ENCODE measurements around the gene GPR17. TPM values are rescaled to one million over a fixed set of nuclear protein-coding genes. Genes with fewer than 3 reads are reported as not detected.

GPR17 gene
- total RNA-seq, 2 donors from 2014 or later, result not detected

- no peak overlapping the region for H3K27ac Mint-ChIP-seq
- H3K4me1 Mint-ChIP-seq (ENCODE audit: low read depth in 2 of 2), result peaks cover 0 to 8% of the 10 kb centered on the region in 2 donors
- H3K4me3 Mint-ChIP-seq, result no peak overlapping the region
- DNase-seq (ENCODE audit: low spot score), result no peak
- H3K9me3 Mint-ChIP-seq, result no peaks in the 10 kb centered on the region
- no peaks in the 10 kb centered on the region for H3K27me3 Mint-ChIP-seq
- ATAC-seq, result no peak
- H3K36me3 Mint-ChIP-seq, result no peaks in the 10 kb centered on the region
Observed at GRCh38 chr2:127647242-127648190, 1.6 kb downstream of the GPR17 start.

DNA sequence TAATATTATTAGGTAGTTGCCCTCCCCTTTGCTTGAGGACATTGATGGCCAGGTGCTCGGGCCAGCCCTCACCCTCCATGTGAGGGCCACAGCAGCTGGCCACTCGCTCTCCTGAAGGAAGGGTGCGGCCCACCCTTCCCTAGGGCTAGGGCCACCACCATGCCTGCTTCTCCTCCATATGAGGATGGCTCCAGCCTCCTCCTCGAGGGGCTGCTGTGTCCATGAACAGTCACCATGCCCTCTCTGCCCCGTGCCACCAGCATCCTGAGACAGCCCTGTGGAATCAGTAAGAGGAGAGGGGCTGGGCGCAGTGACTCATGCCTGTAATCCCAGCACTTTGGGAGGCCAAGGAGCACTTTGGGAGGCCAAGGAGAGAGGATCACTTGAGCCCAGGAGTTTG lies 2.4 kb downstream of the GPR17 start:
- H3K27ac Mint-ChIP-seq, result no peak overlapping the region
- no peak overlapping the region for H3K4me3 Mint-ChIP-seq
- no peaks in the 10 kb centered on the region for H3K27me3 Mint-ChIP-seq
- no peaks in the 10 kb centered on the region for H3K9me3 Mint-ChIP-seq
- DNase-seq (ENCODE audit: low spot score) (no peak), ATAC-seq (no peak)
- peaks cover 0 to 8% of the 10 kb centered on the region in 2 donors for H3K4me1 Mint-ChIP-seq (ENCODE audit: low read depth in 2 of 2)
- H3K36me3 Mint-ChIP-seq, result no peaks in the 10 kb centered on the region

- no peaks in the 10 kb centered on the region for H3K27me3 Mint-ChIP-seq
- peaks cover 0 to 6% of the 10 kb centered on the region in 2 donors for H3K4me1 Mint-ChIP-seq (ENCODE audit: low read depth in 2 of 2)
- DNase-seq (ENCODE audit: low spot score) (no peak), ATAC-seq (no peak)
- no peak overlapping the region for H3K27ac Mint-ChIP-seq
- H3K9me3 Mint-ChIP-seq, result no peaks in the 10 kb centered on the region
- no peaks in the 10 kb centered on the region for H3K36me3 Mint-ChIP-seq
- no peak overlapping the region for H3K4me3 Mint-ChIP-seq
Observed at GRCh38 chr2:127649100-127649611, 3.2 kb downstream of the GPR17 start.

DNA sequence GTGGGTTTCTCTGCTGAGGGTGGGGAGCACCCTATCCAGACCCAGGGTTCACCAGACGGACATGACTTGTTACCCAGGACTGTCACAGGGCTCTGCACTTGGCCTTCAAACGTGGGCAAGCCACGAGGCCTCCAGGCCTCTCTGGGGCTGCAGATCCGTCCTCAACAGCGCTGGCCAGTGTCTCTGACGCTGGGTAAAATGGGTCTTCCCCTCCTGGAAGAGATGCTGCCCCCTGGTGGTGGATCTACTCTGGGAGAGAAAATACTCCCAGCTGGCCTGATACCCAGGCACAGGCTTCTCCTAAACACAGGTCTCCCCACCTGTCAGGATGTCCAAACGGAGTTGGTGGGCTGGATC lies 3.7 kb downstream of the GPR17 start:
- Mint-ChIP-seq H3K4me3 (no peak overlapping the region), H3K9me3 (no peaks in the 10 kb centered on the region), H3K27me3 (no peaks in the 10 kb centered on the region), H3K4me1 (ENCODE audit: low read depth in 2 of 2) (peaks cover 0 to 6% of the 10 kb centered on the region in 2 donors), H3K27ac (no peak overlapping the region), H3K36me3 (no peaks in the 10 kb centered on the region)
- peak; percentile 57 to 58 for ATAC-seq
- DNase-seq (ENCODE audit: low spot score), result peak; percentile 82

- no peak for DNase-seq (ENCODE audit: low spot score)
- H3K36me3 Mint-ChIP-seq, result no peaks in the 10 kb centered on the region
- no peaks in the 10 kb centered on the region for H3K27me3 Mint-ChIP-seq
- no peak overlapping the region for H3K27ac Mint-ChIP-seq
- no peak for ATAC-seq
- peaks cover 0 to 6% of the 10 kb centered on the region in 2 donors for H3K4me1 Mint-ChIP-seq (ENCODE audit: low read depth in 2 of 2)
- no peaks in the 10 kb centered on the region for H3K9me3 Mint-ChIP-seq
- no peak overlapping the region for H3K4me3 Mint-ChIP-seq
Observed at GRCh38 chr2:127650041-127650784, 4.3 kb downstream of the GPR17 start.

GRCh38 chr2:127650785-127651380 lies 4.9 kb downstream of the GPR17 start:
- Mint-ChIP-seq H3K27me3 (no peaks in the 10 kb centered on the region), H3K4me1 (ENCODE audit: low read depth in 2 of 2) (peaks cover 0 to 6% of the 10 kb centered on the region in 2 donors), H3K9me3 (no peaks in the 10 kb centered on the region), H3K36me3 (no peaks in the 10 kb centered on the region), H3K4me3 (no peak overlapping the region), H3K27ac (no peak overlapping the region)
- ATAC-seq (no peak), DNase-seq (ENCODE audit: low spot score) (no peak)

DNA sequence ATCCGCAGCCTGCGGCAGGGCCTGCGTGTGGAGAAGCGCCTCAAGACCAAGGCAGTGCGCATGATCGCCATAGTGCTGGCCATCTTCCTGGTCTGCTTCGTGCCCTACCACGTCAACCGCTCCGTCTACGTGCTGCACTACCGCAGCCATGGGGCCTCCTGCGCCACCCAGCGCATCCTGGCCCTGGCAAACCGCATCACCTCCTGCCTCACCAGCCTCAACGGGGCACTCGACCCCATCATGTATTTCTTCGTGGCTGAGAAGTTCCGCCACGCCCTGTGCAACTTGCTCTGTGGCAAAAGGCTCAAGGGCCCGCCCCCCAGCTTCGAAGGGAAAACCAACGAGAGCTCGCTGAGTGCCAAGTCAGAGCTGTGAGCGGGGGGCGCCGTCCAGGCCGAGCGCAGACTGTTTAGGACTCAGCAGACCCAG lies 5.4 kb downstream of the GPR17 start:
- no peak for ATAC-seq

DNA sequence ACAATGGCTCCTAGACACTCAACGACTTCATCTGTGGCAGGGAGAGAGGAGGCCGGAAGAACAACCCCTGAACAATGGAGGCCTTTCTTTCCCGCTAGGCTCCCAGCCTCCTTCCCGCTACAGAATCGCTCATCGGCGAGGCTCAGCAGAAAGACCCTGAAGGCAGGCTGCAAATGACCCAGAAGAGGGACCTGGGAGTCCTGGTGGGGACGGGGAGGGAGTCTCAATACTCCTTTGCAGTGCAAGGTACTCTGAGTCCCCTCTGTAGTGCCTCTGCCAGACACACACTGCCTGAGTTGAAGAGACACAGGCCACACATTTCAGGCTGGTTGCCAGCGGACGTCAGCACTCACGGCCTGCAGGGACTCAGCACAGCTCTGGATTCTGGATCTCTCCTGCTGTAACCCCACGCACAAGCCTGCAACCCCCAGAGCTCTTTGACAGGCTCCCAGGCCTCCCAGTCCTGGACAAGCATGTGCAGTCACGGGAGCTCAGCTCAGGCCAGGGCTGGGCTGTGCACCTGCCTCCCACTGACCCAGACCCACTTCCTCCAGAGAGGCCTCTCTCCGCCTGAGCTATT lies 6.1 kb downstream of the GPR17 start:
- no peak overlapping the region for H3K4me3 Mint-ChIP-seq
- DNase-seq (ENCODE audit: low spot score) (no peak), ATAC-seq (no peak)
- H3K27ac Mint-ChIP-seq, result no peak overlapping the region
- peaks cover 0 to 6% of the 10 kb centered on the region in 2 donors for H3K4me1 Mint-ChIP-seq (ENCODE audit: low read depth in 2 of 2)
- H3K27me3 Mint-ChIP-seq, result no peaks in the 10 kb centered on the region
- H3K9me3 Mint-ChIP-seq, result no peaks in the 10 kb centered on the region
- no peaks in the 10 kb centered on the region for H3K36me3 Mint-ChIP-seq

More for the DNA sequence above, 5.4 kb downstream of the GPR17 start:
- Mint-ChIP-seq H3K27ac (no peak overlapping the region), H3K36me3 (no peaks in the 10 kb centered on the region), H3K4me3 (no peak overlapping the region), H3K27me3 (no peaks in the 10 kb centered on the region), H3K4me1 (ENCODE audit: low read depth in 2 of 2) (peaks cover 0 to 6% of the 10 kb centered on the region in 2 donors), H3K9me3 (no peaks in the 10 kb centered on the region)
- no peak for DNase-seq (ENCODE audit: low spot score)

GRCh38 chr2:127652786-127653357 lies 6.9 kb downstream of the GPR17 start:
- no peak for ATAC-seq
- Mint-ChIP-seq H3K9me3 (no peaks in the 10 kb centered on the region), H3K36me3 (no peaks in the 10 kb centered on the region), H3K27me3 (no peaks in the 10 kb centered on the region), H3K27ac (no peak overlapping the region), H3K4me1 (ENCODE audit: low read depth in 2 of 2) (peaks cover 0 to 6% of the 10 kb centered on the region in 2 donors), H3K4me3 (no peak overlapping the region)
- no peak for DNase-seq (ENCODE audit: low spot score)

DNA sequence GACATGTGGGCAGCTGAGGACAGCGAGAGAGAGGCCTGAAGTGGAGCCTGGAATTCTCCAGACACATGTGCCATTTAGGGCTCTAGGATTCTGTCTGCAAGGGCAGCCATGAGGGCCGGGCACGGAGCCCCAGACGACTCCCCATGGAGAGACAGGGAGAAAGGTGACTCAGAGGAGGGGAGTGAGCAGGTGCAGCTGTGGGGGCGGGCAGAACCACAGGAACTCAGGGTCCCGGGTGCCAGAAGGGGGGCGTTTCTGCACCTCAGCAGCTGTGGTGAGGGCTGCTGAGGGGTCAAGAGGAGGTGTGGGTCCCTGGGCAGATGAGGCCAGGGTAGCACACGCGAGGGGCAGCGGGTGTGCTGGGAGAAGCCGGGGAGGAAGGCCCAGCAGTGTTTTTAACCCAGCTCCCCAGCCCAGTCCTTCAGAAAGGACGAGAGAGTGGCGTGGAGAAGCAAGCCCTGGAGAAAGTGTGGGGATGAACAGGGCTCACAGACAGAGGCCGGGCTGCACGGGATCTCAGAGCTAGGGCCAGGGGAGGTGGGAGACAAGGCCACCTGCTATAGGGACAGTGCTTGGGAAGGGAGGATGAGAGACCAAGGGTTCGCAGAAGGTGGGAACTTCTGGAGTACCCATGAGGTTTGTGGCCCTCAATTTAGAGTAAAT lies 7.6 kb downstream of the GPR17 start:
- DNase-seq (ENCODE audit: low spot score), result no peak
- Mint-ChIP-seq H3K27me3 (no peaks in the 10 kb centered on the region), H3K9me3 (no peaks in the 10 kb centered on the region), H3K4me3 (no peak overlapping the region), H3K36me3 (no peaks in the 10 kb centered on the region), H3K4me1 (ENCODE audit: low read depth in 2 of 2) (peaks cover 0 to 6% of the 10 kb centered on the region in 2 donors), H3K27ac (no peak overlapping the region)
- no peak for ATAC-seq

DNA sequence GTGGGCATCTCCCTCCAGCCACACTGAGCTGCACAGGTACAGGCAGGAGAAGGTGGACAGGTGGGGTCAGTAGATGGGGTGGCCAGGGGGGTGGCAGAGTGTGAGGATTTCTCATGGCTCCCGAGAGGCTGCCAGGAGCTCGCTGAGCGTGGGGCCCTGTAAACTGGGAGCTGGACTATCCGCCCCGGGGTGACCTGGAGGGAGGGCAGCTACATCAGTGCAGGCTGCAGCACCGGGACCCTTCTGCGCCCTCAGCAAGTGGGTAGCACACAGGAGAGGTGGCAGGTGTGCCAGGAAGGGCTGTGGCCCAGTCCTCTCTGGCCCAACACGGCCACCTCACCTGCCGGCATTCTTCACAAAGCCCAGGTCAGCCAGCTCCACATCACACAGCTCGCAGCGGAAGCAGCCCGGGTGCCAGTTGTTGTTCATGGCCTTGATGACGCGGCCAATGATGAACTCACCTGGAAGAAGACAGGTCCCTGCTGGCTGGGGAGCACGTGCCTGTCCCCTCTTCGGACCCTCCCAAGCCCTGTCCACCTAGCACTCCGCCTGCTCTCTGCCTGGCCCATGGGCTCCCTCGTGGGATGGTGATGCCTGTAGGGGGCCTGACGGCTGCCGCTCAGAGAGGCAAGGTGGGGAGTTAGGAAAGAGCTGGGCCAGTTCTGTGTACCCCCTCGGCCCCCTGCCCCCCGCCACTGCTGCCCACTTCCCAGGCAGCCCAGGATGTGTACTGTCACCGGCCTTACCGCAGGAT lies 8.3 kb downstream of the GPR17 start:
- DNase-seq (ENCODE audit: low spot score) (no peak), ATAC-seq (no peak)
- Mint-ChIP-seq H3K36me3 (no peaks in the 10 kb centered on the region), H3K4me1 (ENCODE audit: low read depth in 2 of 2) (peaks cover 0 to 3% of the 10 kb centered on the region in 2 donors), H3K27ac (no peak overlapping the region), H3K9me3 (no peaks in the 10 kb centered on the region), H3K27me3 (no peaks in the 10 kb centered on the region), H3K4me3 (no peak overlapping the region)

- H3K27ac Mint-ChIP-seq, result no peak overlapping the region
- no peaks in the 10 kb centered on the region for H3K36me3 Mint-ChIP-seq
- no peaks in the 10 kb centered on the region for H3K9me3 Mint-ChIP-seq
- no peak for ATAC-seq
- no peak overlapping the region for H3K4me3 Mint-ChIP-seq
- no peak for DNase-seq (ENCODE audit: low spot score)
- no peaks in the 10 kb centered on the region for H3K27me3 Mint-ChIP-seq
- no peaks in the 10 kb centered on the region for H3K4me1 Mint-ChIP-seq (ENCODE audit: low read depth in 2 of 2)
Observed at GRCh38 chr2:127654838-127655175, 8.9 kb downstream of the GPR17 start.

Data from natural killer cell treated with Interleukin-12 subunit alpha and Interleukin-12 subunit beta and Interleukin-15 and Interleukin-18, amount 100 ng/mL, for 72 hours (primary cell).